ENCODE measurements around the gene CAMTA1. TPM values are rescaled to one million over a fixed set of nuclear protein-coding genes. Genes with fewer than 3 reads are reported as not detected.

CAMTA1 gene
- total RNA-seq, 1 donor from 2014 or later: 77.6 TPM

GRCh38 chr1:7422081-7422480 lies 636.8 kb downstream of the CAMTA1 start:
- H3K4me3 ChIP-seq (ENCODE audit: insufficient read depth, low read depth, low read length): no peak overlapping the region
- TF ChIP-seq EZH2 (IDR thresholded peaks at IDR 0.05; ENCODE audit: insufficient read depth, low read length): no peak
- TF ChIP-seq CTCF (IDR thresholded peaks at IDR 0.05; ENCODE audit: insufficient read depth, low read depth, low read length): no peak
- peaks cover 14% of the 10 kb centered on the region for H3K4me1 ChIP-seq (ENCODE audit: insufficient read depth, low read length)
- no peak overlapping the region for H3K4me3 Mint-ChIP-seq (ENCODE audit: unreplicated experiment)
- FAIRE-seq (no peak), DNase-seq (ENCODE audit: low read depth) (no peak)
- no peak overlapping the region for H3K4me2 ChIP-seq (ENCODE audit: low read length)
- no peaks in the 10 kb centered on the region for H3K27me3 ChIP-seq (ENCODE audit: insufficient read depth, low read length)
- no peaks in the 10 kb centered on the region for H4K20me1 ChIP-seq (ENCODE audit: insufficient read depth, low read length)
- H3K9ac ChIP-seq (ENCODE audit: low read length): no peak overlapping the region
- H3K27ac ChIP-seq (ENCODE audit: low read depth, low read length): no peak overlapping the region
- no peaks in the 10 kb centered on the region for H3K36me3 ChIP-seq (ENCODE audit: insufficient read depth, low read length)
- H2AFZ ChIP-seq (ENCODE audit: low read depth, low read length): no peak overlapping the region
- peaks cover 11% of the 10 kb centered on the region for H3K4me1 Mint-ChIP-seq (ENCODE audit: low read depth, unreplicated experiment)
- H3K9me3 ChIP-seq (ENCODE audit: insufficient read depth, low read depth, low read length): no peaks in the 10 kb centered on the region
- H3K27me3 Mint-ChIP-seq (ENCODE audit: low read depth, unreplicated experiment): peaks cover 6% of the 10 kb centered on the region
- peaks cover 2% of the 10 kb centered on the region for H3K36me3 Mint-ChIP-seq (ENCODE audit: low read depth, unreplicated experiment)
- H3K27ac Mint-ChIP-seq (ENCODE audit: unreplicated experiment): no peak overlapping the region
- H3K79me2 ChIP-seq (ENCODE audit: insufficient read depth, low read length): no peaks in the 10 kb centered on the region
- H3K9me3 Mint-ChIP-seq (ENCODE audit: unreplicated experiment): peaks cover 22% of the 10 kb centered on the region

GRCh38 chr1:7422561-7422960 lies 637.3 kb downstream of the CAMTA1 start:
- H3K4me3 ChIP-seq (ENCODE audit: insufficient read depth, low read depth, low read length): no peak overlapping the region
- Mint-ChIP-seq H3K27me3 (ENCODE audit: low read depth, unreplicated experiment) (peaks cover 6% of the 10 kb centered on the region), H3K9me3 (ENCODE audit: unreplicated experiment) (peaks cover 22% of the 10 kb centered on the region), H3K4me1 (ENCODE audit: low read depth, unreplicated experiment) (peaks cover 11% of the 10 kb centered on the region), H3K27ac (ENCODE audit: unreplicated experiment) (no peak overlapping the region), H3K36me3 (ENCODE audit: low read depth, unreplicated experiment) (peaks cover 2% of the 10 kb centered on the region), H3K4me3 (ENCODE audit: unreplicated experiment) (no peak overlapping the region)
- TF ChIP-seq EZH2 (IDR thresholded peaks at IDR 0.05; ENCODE audit: insufficient read depth, low read length): no peak
- TF ChIP-seq CTCF (IDR thresholded peaks at IDR 0.05; ENCODE audit: insufficient read depth, low read depth, low read length): no peak
- no peaks in the 10 kb centered on the region for H3K27me3 ChIP-seq (ENCODE audit: insufficient read depth, low read length)
- FAIRE-seq: no peak
- H3K79me2 ChIP-seq (ENCODE audit: insufficient read depth, low read length): no peaks in the 10 kb centered on the region
- no peak overlapping the region for H3K4me2 ChIP-seq (ENCODE audit: low read length)
- no peak for DNase-seq (ENCODE audit: low read depth)
- H3K4me1 ChIP-seq (ENCODE audit: insufficient read depth, low read length): peaks cover 16% of the 10 kb centered on the region
- no peak overlapping the region for H2AFZ ChIP-seq (ENCODE audit: low read depth, low read length)
- no peak overlapping the region for H3K9ac ChIP-seq (ENCODE audit: low read length)
- H3K36me3 ChIP-seq (ENCODE audit: insufficient read depth, low read length): no peaks in the 10 kb centered on the region
- H4K20me1 ChIP-seq (ENCODE audit: insufficient read depth, low read length): no peaks in the 10 kb centered on the region
- H3K27ac ChIP-seq (ENCODE audit: low read depth, low read length): no peak overlapping the region
- no peaks in the 10 kb centered on the region for H3K9me3 ChIP-seq (ENCODE audit: insufficient read depth, low read depth, low read length)

- Mint-ChIP-seq H3K4me3 (ENCODE audit: unreplicated experiment) (no peak overlapping the region), H3K27ac (ENCODE audit: unreplicated experiment) (no peak overlapping the region), H3K36me3 (ENCODE audit: low read depth, unreplicated experiment) (peaks cover 2% of the 10 kb centered on the region), H3K9me3 (ENCODE audit: unreplicated experiment) (peaks cover 19% of the 10 kb centered on the region), H3K4me1 (ENCODE audit: low read depth, unreplicated experiment) (peaks cover 11% of the 10 kb centered on the region), H3K27me3 (ENCODE audit: low read depth, unreplicated experiment) (peaks cover 8% of the 10 kb centered on the region)
- H3K4me1 ChIP-seq (ENCODE audit: insufficient read depth, low read length): peaks cover 16% of the 10 kb centered on the region
- no peaks in the 10 kb centered on the region for H3K9me3 ChIP-seq (ENCODE audit: insufficient read depth, low read depth, low read length)
- H2AFZ ChIP-seq (ENCODE audit: low read depth, low read length): no peak overlapping the region
- H3K4me2 ChIP-seq (ENCODE audit: low read length): no peak overlapping the region
- DNase-seq (ENCODE audit: low read depth): no peak
- no peaks in the 10 kb centered on the region for H3K79me2 ChIP-seq (ENCODE audit: insufficient read depth, low read length)
- no peaks in the 10 kb centered on the region for H3K27me3 ChIP-seq (ENCODE audit: insufficient read depth, low read length)
- H3K36me3 ChIP-seq (ENCODE audit: insufficient read depth, low read length): no peaks in the 10 kb centered on the region
- H3K9ac ChIP-seq (ENCODE audit: low read length): no peak overlapping the region
- H4K20me1 ChIP-seq (ENCODE audit: insufficient read depth, low read length): no peaks in the 10 kb centered on the region
- H3K27ac ChIP-seq (ENCODE audit: low read depth, low read length): no peak overlapping the region
- FAIRE-seq: no peak
- TF ChIP-seq CTCF (IDR thresholded peaks at IDR 0.05; ENCODE audit: insufficient read depth, low read depth, low read length) (no peak), EZH2 (IDR thresholded peaks at IDR 0.05; ENCODE audit: insufficient read depth, low read length) (no peak)
- no peak overlapping the region for H3K4me3 ChIP-seq (ENCODE audit: insufficient read depth, low read depth, low read length)
These were observed 637.7 kb downstream of the CAMTA1 start for GRCh38 chr1:7422966-7423365.

All from astrocyte (in vitro differentiated cells and primary cell).